ENCODE measurements around the gene PATE4.
"Not testable (repeated sequence)": the region's sequence is repeated elsewhere in the genome, so short reads cannot be mapped to it uniquely, and the experiment has no call there.

PATE4 gene

GRCh38 chr11:125802387-125802786, 30.7 kb upstream of the PATE4 start:
- H3K4me3 ChIP-seq (replicated peaks; ENCODE audit: low read depth, low read length) = no peak overlapping the region
- H3K36me3 ChIP-seq (ENCODE audit: control insufficient read depth, insufficient read depth, low read length) = no peaks in the 10 kb centered on the region
- H3K27me3 ChIP-seq (replicated peaks; ENCODE audit: control insufficient read depth, insufficient read depth, low read length) = no peaks in the 10 kb centered on the region
- TF ChIP-seq CTCF (IDR thresholded peaks at IDR 0.05; ENCODE audit: insufficient read depth, low read length, poor library complexity, severe bottlenecking) = no peak
- DNase-seq (ENCODE audit: extremely low read depth, insufficient read length) = no peak

DNA sequence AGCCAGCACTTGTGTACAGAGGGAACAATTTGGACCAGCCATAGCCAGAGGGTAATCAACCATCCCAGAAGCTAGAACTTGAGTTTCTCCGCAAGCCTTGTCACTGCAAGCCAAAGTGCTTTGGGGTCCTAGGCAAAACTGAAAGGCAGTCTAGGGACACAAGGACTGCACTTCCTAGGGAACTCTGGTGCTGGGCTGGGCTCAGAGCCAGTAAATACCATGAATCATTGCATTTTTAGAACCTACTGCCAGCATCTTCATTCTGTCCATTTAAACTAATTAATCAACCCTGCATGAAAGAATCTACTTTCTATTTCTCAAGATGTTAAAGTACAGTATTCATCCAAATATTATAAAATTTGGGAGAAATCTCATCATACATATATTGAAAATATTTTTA, 25.2 kb upstream of the PATE4 start:
- H3K27me3 ChIP-seq (replicated peaks; ENCODE audit: control insufficient read depth, insufficient read depth, low read length) = no peaks in the 10 kb centered on the region
- H3K4me3 ChIP-seq (replicated peaks; ENCODE audit: low read depth, low read length) = no peak overlapping the region
- DNase-seq (ENCODE audit: extremely low read depth, insufficient read length) = no peak
- no peaks in the 10 kb centered on the region for H3K36me3 ChIP-seq (ENCODE audit: control insufficient read depth, insufficient read depth, low read length)
- no peak for TF ChIP-seq CTCF (IDR thresholded peaks at IDR 0.05; ENCODE audit: insufficient read depth, low read length, poor library complexity, severe bottlenecking)

- Histone ChIP-seq H3K4me3 (replicated peaks; ENCODE audit: low read depth, low read length) (no peak overlapping the region), H3K27me3 (replicated peaks; ENCODE audit: control insufficient read depth, insufficient read depth, low read length) (no peaks in the 10 kb centered on the region; the same call in 1 of the 2 replicates), H3K36me3 (ENCODE audit: control insufficient read depth, insufficient read depth, low read length) (no peaks in the 10 kb centered on the region)
- TF ChIP-seq CTCF (IDR thresholded peaks at IDR 0.05; ENCODE audit: insufficient read depth, low read length, poor library complexity, severe bottlenecking) = no peak
- DNase-seq (ENCODE audit: extremely low read depth, insufficient read length) = no peak
These were observed 2.6 kb downstream of the PATE4 start for GRCh38 chr11:125835748-125836147.

GRCh38 chr11:125842321-125842948, 9.3 kb downstream of the PATE4 start:
- no peak for DNase-seq (ENCODE audit: extremely low read depth, insufficient read length)
- Histone ChIP-seq H3K27me3 (replicated peaks; ENCODE audit: control insufficient read depth, insufficient read depth, low read length) (no peaks in the 10 kb centered on the region; the same call in 1 of the 2 replicates), H3K36me3 (ENCODE audit: control insufficient read depth, insufficient read depth, low read length) (no peaks in the 10 kb centered on the region), H3K4me3 (replicated peaks; ENCODE audit: low read depth, low read length) (no peak overlapping the region)
- TF ChIP-seq CTCF (IDR thresholded peaks at IDR 0.05; ENCODE audit: insufficient read depth, low read length, poor library complexity, severe bottlenecking) = no peak

- Histone ChIP-seq H3K27me3 (replicated peaks; ENCODE audit: control insufficient read depth, insufficient read depth, low read length) (no peaks in the 10 kb centered on the region), H3K36me3 (ENCODE audit: control insufficient read depth, insufficient read depth, low read length) (no peaks in the 10 kb centered on the region), H3K4me3 (replicated peaks; ENCODE audit: low read depth, low read length) (no peak overlapping the region)
- no peak for DNase-seq (ENCODE audit: extremely low read depth, insufficient read length)
- no peak for TF ChIP-seq CTCF (IDR thresholded peaks at IDR 0.05; ENCODE audit: insufficient read depth, low read length, poor library complexity, severe bottlenecking)
These were observed 13.1 kb downstream of the PATE4 start for GRCh38 chr11:125846188-125846587.

GRCh38 chr11:125857670-125858069, 24.6 kb downstream of the PATE4 start:
- not testable (repeated sequence) for H3K27me3 ChIP-seq (replicated peaks; ENCODE audit: control insufficient read depth, insufficient read depth, low read length); DNase-seq (ENCODE audit: extremely low read depth, insufficient read length); H3K36me3 ChIP-seq (ENCODE audit: control insufficient read depth, insufficient read depth, low read length); H3K4me3 ChIP-seq (replicated peaks; ENCODE audit: low read depth, low read length)

DNA sequence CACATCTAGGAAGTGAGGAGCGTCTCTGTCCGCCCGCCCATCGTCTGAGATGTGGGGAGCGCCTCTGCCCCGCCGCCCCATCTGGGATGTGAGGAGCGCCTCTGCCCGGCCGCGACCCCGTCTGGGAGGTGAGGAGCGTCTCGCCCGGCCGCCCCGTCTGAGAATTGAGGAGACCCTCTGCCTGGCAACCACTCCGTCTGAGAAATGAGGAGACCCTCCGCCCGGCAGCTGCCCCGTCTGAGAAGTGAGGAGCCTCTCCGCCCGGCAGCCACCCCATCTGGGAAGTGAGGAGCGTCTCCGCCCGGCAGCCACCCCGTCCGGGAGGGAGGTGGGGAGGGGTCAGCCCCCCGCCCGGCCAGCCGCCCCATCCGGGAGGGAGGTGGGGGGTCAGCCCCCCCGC, 29.7 kb downstream of the PATE4 start:
- not testable (repeated sequence) for H3K27me3 ChIP-seq (replicated peaks; ENCODE audit: control insufficient read depth, insufficient read depth, low read length); H3K36me3 ChIP-seq (ENCODE audit: control insufficient read depth, insufficient read depth, low read length); H3K4me3 ChIP-seq (replicated peaks; ENCODE audit: low read depth, low read length); DNase-seq (ENCODE audit: extremely low read depth, insufficient read length)

DNA sequence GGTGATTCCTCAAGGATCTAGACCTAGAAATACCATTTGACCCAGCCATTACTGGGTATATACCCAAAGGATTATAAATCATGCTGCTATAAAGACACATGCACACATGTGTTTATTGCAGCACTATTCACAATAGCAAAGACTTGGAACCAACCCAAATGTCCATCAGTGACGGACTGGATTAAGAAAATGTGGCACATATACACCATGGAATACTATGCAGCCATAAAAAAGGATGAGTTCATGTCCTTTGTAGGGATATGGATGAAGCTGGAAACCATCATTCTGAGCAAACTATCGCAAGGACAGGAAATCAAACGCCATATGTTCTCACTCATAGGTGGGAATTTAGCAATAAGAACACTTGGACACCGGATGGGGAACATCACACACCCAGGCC, 32.2 kb downstream of the PATE4 start:
- DNase-seq (ENCODE audit: extremely low read depth, insufficient read length); H3K36me3 ChIP-seq (ENCODE audit: control insufficient read depth, insufficient read depth, low read length); H3K27me3 ChIP-seq (replicated peaks; ENCODE audit: control insufficient read depth, insufficient read depth, low read length); H3K4me3 ChIP-seq (replicated peaks; ENCODE audit: low read depth, low read length): not testable (repeated sequence)
